Testis (tissue), 3 donors: ENCODE data around the gene COL5A1. TPM values are rescaled to one million over a fixed set of nuclear protein-coding genes. Genes with fewer than 3 reads are reported as not detected.

ENCODE experiments used
- DNase-seq: peaks from one replicate; pipeline ENCODE4 v3.0.0-alpha.2; 2019
- H3K27ac ChIP-seq, 2 donors: fragments of 200-600 bp; sonication (generic); one replicate each; pipeline ENCODE4 v1.5.1; 2019
- H3K27me3 ChIP-seq: fragments of 200-600 bp; sonication (generic); one replicate; pipeline ENCODE4 v1.5.1; 2019
- H3K36me3 ChIP-seq: fragments of 200-600 bp; sonication (generic); one replicate; pipeline ENCODE4 v1.5.1; 2017; ENCODE audit warnings: low read depth; ENCODE audit errors: missing control alignments
- H3K4me1 ChIP-seq: fragments of 200-600 bp; sonication (generic); one replicate; pipeline ENCODE4 v1.5.1; 2019
- H3K4me3 ChIP-seq, 2 donors: fragments of 200-600 bp; sonication (generic); one replicate each; pipeline ENCODE4 v1.5.1; 2017 to 2019
- H3K9me3 ChIP-seq: fragments of 200-600 bp; sonication (generic); one replicate; pipeline ENCODE4 v1.5.1; 2017
- CTCF ChIP-seq, 3 experiments: fragments of 450-650 bp in 2 of 3; fragments of 200-600 bp in 1 of 3; sonication (generic) in 1 of 3; IDR thresholded peaks; one replicate each; pipeline ENCODE4 v1.5.1; 2016 to 2019; ENCODE audit warnings: antibody characterized with exemption in 3 of 3, mild to moderate bottlenecking in 2 of 3, moderate library complexity in 1 of 3
- POLR2A ChIP-seq: fragments of 450-650 bp; IDR thresholded peaks from one replicate; pipeline ENCODE4 v1.6.1; 2017; ENCODE audit warnings: antibody characterized with exemption, mild to moderate bottlenecking, moderate library complexity
- WGBS, 2 donors: methylation state at CpG; one replicate each; pipeline ENCODE4 v1.1.5; 2018; 5-methylcytosine and 5-hydroxymethylcytosine counted together
- intact Hi-C: fragments of 100-400 bp; cut with DNase I; formaldehyde crosslinking; loops from one replicate; pipeline ENCODE4 v1.15.1; 2023; ENCODE audit warnings: low total_unique reads
- polyA plus RNA-seq: library from polyadenylated mRNA; stranded (reverse); fragments of 350-450 nt; fragmentation: Illumina TruSeq; extraction: RNeasy Lipid Tissue Mini Kit (QIAGEN cat#74804); gene quantifications from one replicate; pipeline ENCODE4 v1.2.3, GENCODE V29; 2014; ENCODE audit warnings: low read depth, low replicate concordance; ENCODE audit not compliant: insufficient read depth
- total RNA-seq, 2 donors: library from RNA; depleted of rRNA; stranded (reverse); fragments of >200 nt; gene quantifications; one replicate each; pipeline ENCODE4 v1.2.3, GENCODE V29; 2016

The COL5A1 gene
- total and polyA plus RNA-seq, 3 donors from 2014 or later: 18.5 to 34.3 (median 20.8) TPM

GRCh38 chr9:134719331-134719730 is 77.7 kb downstream of the COL5A1 start:
- no peak overlapping the region for H3K4me3 ChIP-seq
- no peak overlapping the region for H3K27ac ChIP-seq
- DNase-seq: no peak
- intact Hi-C loops: no loop called here
- H3K27me3 ChIP-seq: no peaks in the 10 kb centered on the region
- no peaks in the 10 kb centered on the region for H3K36me3 ChIP-seq
- no peaks in the 10 kb centered on the region for H3K9me3 ChIP-seq
- WGBS, 2 donors: 85 to 92% methylated on average over 11 of the region's 11 CpGs
- no peaks in the 10 kb centered on the region for H3K4me1 ChIP-seq
- TF ChIP-seq CTCF (IDR thresholded peaks at IDR 0.05) (no peak), POLR2A (no peak)

- no peaks in the 10 kb centered on the region for H3K9me3 ChIP-seq
- DNase-seq: no peak
- intact Hi-C loops: no loop called here
- H3K4me3 ChIP-seq: no peak overlapping the region
- H3K36me3 ChIP-seq: no peaks in the 10 kb centered on the region
- no peak for TF ChIP-seq CTCF (IDR thresholded peaks at IDR 0.05)
- TF ChIP-seq POLR2A: no peak
- WGBS, 2 donors: 91 to 95% methylated on average over 8 to 17 of the region's 17 CpGs
- H3K27me3 ChIP-seq: no peaks in the 10 kb centered on the region
- H3K4me1 ChIP-seq: no peaks in the 10 kb centered on the region
- H3K27ac ChIP-seq: no peak overlapping the region
These were observed 78.6 kb downstream of the COL5A1 start for GRCh38 chr9:134720136-134720753.

GRCh38 chr9:134720796-134721195 is 79.2 kb downstream of the COL5A1 start:
- no peak for DNase-seq
- Histone ChIP-seq H3K36me3 (no peaks in the 10 kb centered on the region), H3K27me3 (no peaks in the 10 kb centered on the region), H3K4me1 (no peaks in the 10 kb centered on the region), H3K9me3 (no peaks in the 10 kb centered on the region), H3K4me3 (no peak overlapping the region), H3K27ac (no peak overlapping the region)
- intact Hi-C loops: no loop called here
- TF ChIP-seq POLR2A: no peak
- TF ChIP-seq CTCF (IDR thresholded peaks at IDR 0.05): no peak
- WGBS, 2 donors: 94 to 100% methylated on average over 4 to 9 of the region's 9 CpGs

- Histone ChIP-seq H3K27ac (no peak overlapping the region), H3K9me3 (no peaks in the 10 kb centered on the region), H3K36me3 (no peaks in the 10 kb centered on the region), H3K27me3 (no peaks in the 10 kb centered on the region), H3K4me3 (no peak overlapping the region), H3K4me1 (no peaks in the 10 kb centered on the region)
- DNase-seq: no peak
- TF ChIP-seq CTCF (IDR thresholded peaks at IDR 0.05): no peak
- no peak for TF ChIP-seq POLR2A
- intact Hi-C loops: no loop called here
- 92 to 93% methylated on average over 5 to 9 of the region's 9 CpGs for WGBS, 2 donors
These were observed 79.7 kb downstream of the COL5A1 start for GRCh38 chr9:134721344-134721743.

- H3K27ac ChIP-seq: no peak overlapping the region
- H3K36me3 ChIP-seq: no peaks in the 10 kb centered on the region
- TF ChIP-seq CTCF (IDR thresholded peaks at IDR 0.05) (no peak), POLR2A (no peak)
- no peaks in the 10 kb centered on the region for H3K4me1 ChIP-seq
- no peaks in the 10 kb centered on the region for H3K27me3 ChIP-seq
- no peak overlapping the region for H3K4me3 ChIP-seq
- intact Hi-C loops: no loop called here
- no peaks in the 10 kb centered on the region for H3K9me3 ChIP-seq
- no peak for DNase-seq
- WGBS, 2 donors: 91 to 96% methylated on average over 9 to 15 of the region's 15 CpGs
These were observed 80.6 kb downstream of the COL5A1 start for GRCh38 chr9:134722120-134722701.
